WTC11 (cell line): ENCODE data around the gene MRTFA.

Source experiments
- JUN ChIP-seq: sonication (generic); formaldehyde crosslinking; IDR thresholded peaks from 2 replicates; pipeline ENCODE4 v1.8.0; 2023; ENCODE audit warnings: mild to moderate bottlenecking, missing genetic modification reagents
- ZNF232 ChIP-seq: sonication (generic); formaldehyde crosslinking; IDR thresholded peaks from 2 replicates; pipeline ENCODE4 v1.8.0; 2022; ENCODE audit warnings: mild to moderate bottlenecking, missing genetic modification reagents
- TF ChIP-seq, protein P1 (sequence below): sonication (generic); formaldehyde crosslinking; IDR thresholded peaks from 2 replicates; pipeline ENCODE4 v1.8.1; 2022; ENCODE audit warnings: mild to moderate bottlenecking, missing genetic modification reagents, moderate library complexity, borderline replicate concordance
- TF ChIP-seq, protein P2 (sequence below): sonication (generic); formaldehyde crosslinking; IDR thresholded peaks from 2 replicates; pipeline ENCODE4 v1.8.1; 2023; ENCODE audit warnings: mild to moderate bottlenecking, missing genetic modification reagents, moderate library complexity
- TF ChIP-seq, protein P3 (sequence below): sonication (generic); formaldehyde crosslinking; IDR thresholded peaks from 2 replicates; pipeline ENCODE4 v1.8.1; 2023; ENCODE audit warnings: mild to moderate bottlenecking, missing genetic modification reagents, moderate library complexity
- TF ChIP-seq, protein P4 (sequence below): fragments of 200-600 bp; IDR thresholded peaks from 2 replicates; pipeline ENCODE4 v1.8.0; 2022; ENCODE audit warnings: antibody characterized with exemption

DNA sequence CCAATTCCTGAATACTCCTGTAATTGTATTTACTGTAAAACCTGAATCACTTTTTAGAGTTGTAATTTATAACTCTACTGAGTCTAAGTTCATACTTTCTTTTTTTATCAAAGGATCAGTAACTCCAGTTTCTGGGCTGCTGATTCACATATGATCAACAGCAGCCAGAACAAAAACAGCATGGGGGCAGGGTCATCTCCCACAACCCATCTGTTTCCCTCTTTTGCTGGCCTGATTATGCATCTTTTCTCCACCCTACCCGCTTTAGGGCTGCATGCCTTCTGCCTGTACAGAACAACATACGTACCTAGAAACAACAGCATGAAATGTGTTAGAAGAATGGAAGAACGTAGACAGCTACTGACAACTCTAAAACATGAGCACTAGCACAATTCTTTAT is 76.0 kb downstream of the MRTFA start:
- TF ChIP-seq, protein P1, sequence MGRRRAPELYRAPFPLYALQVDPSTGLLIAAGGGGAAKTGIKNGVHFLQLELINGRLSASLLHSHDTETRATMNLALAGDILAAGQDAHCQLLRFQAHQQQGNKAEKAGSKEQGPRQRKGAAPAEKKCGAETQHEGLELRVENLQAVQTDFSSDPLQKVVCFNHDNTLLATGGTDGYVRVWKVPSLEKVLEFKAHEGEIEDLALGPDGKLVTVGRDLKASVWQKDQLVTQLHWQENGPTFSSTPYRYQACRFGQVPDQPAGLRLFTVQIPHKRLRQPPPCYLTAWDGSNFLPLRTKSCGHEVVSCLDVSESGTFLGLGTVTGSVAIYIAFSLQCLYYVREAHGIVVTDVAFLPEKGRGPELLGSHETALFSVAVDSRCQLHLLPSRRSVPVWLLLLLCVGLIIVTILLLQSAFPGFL (CRISPR knock-in tag) = no peak
- TF ChIP-seq, protein P2, sequence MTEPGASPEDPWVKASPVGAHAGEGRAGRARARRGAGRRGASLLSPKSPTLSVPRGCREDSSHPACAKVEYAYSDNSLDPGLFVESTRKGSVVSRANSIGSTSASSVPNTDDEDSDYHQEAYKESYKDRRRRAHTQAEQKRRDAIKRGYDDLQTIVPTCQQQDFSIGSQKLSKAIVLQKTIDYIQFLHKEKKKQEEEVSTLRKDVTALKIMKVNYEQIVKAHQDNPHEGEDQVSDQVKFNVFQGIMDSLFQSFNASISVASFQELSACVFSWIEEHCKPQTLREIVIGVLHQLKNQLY (CRISPR knock-in tag) = no peak
- TF ChIP-seq JUN (CRISPR knock-in tag) (no peak), ZNF232 (CRISPR knock-in tag) (no peak)
- TF ChIP-seq, protein P3, sequence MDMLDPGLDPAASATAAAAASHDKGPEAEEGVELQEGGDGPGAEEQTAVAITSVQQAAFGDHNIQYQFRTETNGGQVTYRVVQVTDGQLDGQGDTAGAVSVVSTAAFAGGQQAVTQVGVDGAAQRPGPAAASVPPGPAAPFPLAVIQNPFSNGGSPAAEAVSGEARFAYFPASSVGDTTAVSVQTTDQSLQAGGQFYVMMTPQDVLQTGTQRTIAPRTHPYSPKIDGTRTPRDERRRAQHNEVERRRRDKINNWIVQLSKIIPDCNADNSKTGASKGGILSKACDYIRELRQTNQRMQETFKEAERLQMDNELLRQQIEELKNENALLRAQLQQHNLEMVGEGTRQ (CRISPR knock-in tag) = no peak
- TF ChIP-seq, protein P4, sequence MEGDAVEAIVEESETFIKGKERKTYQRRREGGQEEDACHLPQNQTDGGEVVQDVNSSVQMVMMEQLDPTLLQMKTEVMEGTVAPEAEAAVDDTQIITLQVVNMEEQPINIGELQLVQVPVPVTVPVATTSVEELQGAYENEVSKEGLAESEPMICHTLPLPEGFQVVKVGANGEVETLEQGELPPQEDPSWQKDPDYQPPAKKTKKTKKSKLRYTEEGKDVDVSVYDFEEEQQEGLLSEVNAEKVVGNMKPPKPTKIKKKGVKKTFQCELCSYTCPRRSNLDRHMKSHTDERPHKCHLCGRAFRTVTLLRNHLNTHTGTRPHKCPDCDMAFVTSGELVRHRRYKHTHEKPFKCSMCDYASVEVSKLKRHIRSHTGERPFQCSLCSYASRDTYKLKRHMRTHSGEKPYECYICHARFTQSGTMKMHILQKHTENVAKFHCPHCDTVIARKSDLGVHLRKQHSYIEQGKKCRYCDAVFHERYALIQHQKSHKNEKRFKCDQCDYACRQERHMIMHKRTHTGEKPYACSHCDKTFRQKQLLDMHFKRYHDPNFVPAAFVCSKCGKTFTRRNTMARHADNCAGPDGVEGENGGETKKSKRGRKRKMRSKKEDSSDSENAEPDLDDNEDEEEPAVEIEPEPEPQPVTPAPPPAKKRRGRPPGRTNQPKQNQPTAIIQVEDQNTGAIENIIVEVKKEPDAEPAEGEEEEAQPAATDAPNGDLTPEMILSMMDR = no peak
